ENCODE measurements around the gene MYO1E.

DNA sequence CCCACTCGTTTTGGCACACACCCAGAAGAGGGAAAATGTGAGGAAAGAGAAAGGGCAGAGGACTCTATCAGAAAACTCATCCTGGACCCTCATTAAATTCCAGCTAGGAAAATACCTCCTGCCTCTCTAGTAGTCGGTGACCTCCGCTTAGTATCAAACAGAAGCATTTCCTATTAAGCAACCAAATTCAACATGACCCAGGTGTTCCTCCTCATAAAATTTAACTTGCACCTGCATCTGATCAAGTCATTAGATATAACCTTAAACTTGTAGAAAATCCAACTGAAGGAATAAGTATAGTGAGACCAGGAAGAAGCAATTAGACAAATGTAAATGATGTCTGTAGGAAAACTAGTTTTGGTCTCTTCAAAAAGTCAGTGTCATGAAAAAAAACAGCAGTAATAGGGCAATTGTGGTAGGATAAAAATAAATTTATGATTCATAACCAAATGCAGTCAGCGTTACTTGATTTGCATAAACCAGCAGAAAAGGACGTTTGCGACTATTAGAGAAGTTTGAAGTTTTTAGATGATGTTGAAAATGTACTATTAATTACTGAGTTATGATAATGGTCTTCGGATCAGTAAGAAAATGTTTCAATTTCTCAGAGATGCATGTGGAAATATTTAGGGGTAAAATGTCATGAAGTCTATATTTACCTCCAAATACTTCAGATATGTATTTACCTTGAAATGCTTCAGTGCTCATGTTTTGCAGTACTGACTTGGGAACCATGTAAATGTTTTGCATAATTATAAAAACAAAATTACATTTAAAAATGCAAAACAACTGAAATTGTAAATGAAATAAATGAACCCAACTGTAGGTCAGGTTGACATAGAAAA, 121.4 kb downstream of the MYO1E start:
- TF ChIP-seq EZH2phosphoT487 (IDR thresholded peaks at IDR 0.05; ENCODE audit: borderline replicate concordance, low read depth, low read length) (no peak), CTCF (conservative IDR thresholded peaks at IDR 0.05; ENCODE audit: low read length) (no peak)

Data from OCI-LY7 (cell line).